HepG2 (cell line): ENCODE data around the gene LRRC17. TPM values are rescaled to one million over a fixed set of nuclear protein-coding genes. Genes with fewer than 3 reads are reported as not detected.

Experiments
- ATAC-seq: fragments of 200-7000 bp; cut with Tn5 transposase; 3 replicates; pipeline ENCODE4 v1.9.1; 2020; ENCODE audit warnings: mild to moderate bottlenecking, moderate library complexity
- BruUV-seq: library from RNA; stranded (reverse); fragments of 400-500 nt; replicated peaks from 2 replicates; lab custom pipeline; 2021; lab: Mats Ljungman, UMichigan
- CTCF ChIA-PET: fragments of 300-600 bp; formaldehyde crosslinking; extraction: SDS; loops from one replicate; lab custom pipeline; 2021; ENCODE audit warnings: low total read pairs, inconsistent platforms, low intra/inter-chr PET ratio; lab: Yijun Ruan, JAX
- POLR2A ChIA-PET: fragments of 350-600 bp; sonication (Branson Sonifier 250); formaldehyde crosslinking; loops from one replicate; lab custom pipeline; 2020; ENCODE audit warnings: antibody characterized with exemption, inconsistent platforms; lab: Yijun Ruan, JAX
- DNase-seq: peaks from one replicate; pipeline ENCODE4 v3.0.0-alpha.2; 2015; ENCODE audit warnings: low spot score
- FAIRE-seq: peaks from 3 replicates; lab custom pipeline; 2011; peaks lifted over from hg19 to GRCh38; lab: Jason Lieb, UNC
- H2AFZ ChIP-seq: one replicate; pipeline ENCODE4 v1.6.1; 2011; ENCODE audit warnings: low read length, inconsistent platforms
- H3K27ac ChIP-seq: fragments of 300-600 bp; 3 replicates; pipeline ENCODE4 v1.8.0; 2011; ENCODE audit warnings: mixed run types, mild to moderate bottlenecking, mixed read lengths, low read length, inconsistent platforms; ENCODE audit not compliant: insufficient read depth; ENCODE audit errors: extremely low read length
- H3K27me3 ChIP-seq, 2 experiments: fragments of 200-600 bp in 1 of 2; 2 replicates in 1 of 2; 3 replicates in 1 of 2; pipeline versions ENCODE4 v1.6.0 to v1.8.0; 2011; ENCODE audit warnings: low read length in 2 of 2, mild to moderate bottlenecking in 2 of 2, moderate library complexity in 2 of 2, inconsistent platforms in 1 of 2; ENCODE audit not compliant: insufficient read depth in 2 of 2, control insufficient read depth in 1 of 2
- H3K36me3 ChIP-seq, 2 experiments: fragments of 200-600 bp in 1 of 2; replicated peaks in 1 of 2; 2 replicates in 1 of 2; 3 replicates in 1 of 2; pipeline versions ENCODE4 v1.5.1 to v1.8.0; 2011; ENCODE audit warnings: low read length in 2 of 2, inconsistent platforms in 1 of 2; ENCODE audit not compliant: insufficient read depth in 2 of 2, control insufficient read depth in 1 of 2
- H3K4me1 ChIP-seq: 2 replicates; pipeline ENCODE4 v1.5.1; 2012; ENCODE audit warnings: low read length, inconsistent platforms; ENCODE audit not compliant: insufficient read depth
- H3K4me2 ChIP-seq: 2 replicates; pipeline ENCODE4 v1.6.0; 2011; ENCODE audit warnings: low read depth, low read length, inconsistent platforms
- H3K4me3 ChIP-seq, 3 experiments: fragments of 200-600 bp in 1 of 3; sonication (generic), shearing (Covaris generic) in 1 of 3; replicated peaks in 1 of 3; 2 replicates each; pipeline ENCODE4 v1.5.1; 2011 to 2016; ENCODE audit warnings: low read length in 3 of 3, inconsistent platforms in 2 of 3, low read depth in 2 of 3, mild to moderate bottlenecking in 2 of 3, control low read depth in 1 of 3, mixed read lengths in 1 of 3; ENCODE audit not compliant: insufficient read depth in 1 of 3
- H3K79me2 ChIP-seq: one replicate; pipeline ENCODE4 v1.6.1; 2011; ENCODE audit warnings: low read length, inconsistent platforms; ENCODE audit not compliant: insufficient read depth
- H3K9ac ChIP-seq: 2 replicates; pipeline ENCODE4 v1.6.0; 2011; ENCODE audit warnings: mild to moderate bottlenecking, low read depth, low read length, inconsistent platforms; ENCODE audit not compliant: insufficient read depth
- H3K9me3 ChIP-seq: 2 replicates; pipeline ENCODE4 v1.5.1; 2012; ENCODE audit warnings: mild to moderate bottlenecking, low read length
- H4K20me1 ChIP-seq: 2 replicates; pipeline ENCODE4 v1.6.0; 2011; ENCODE audit warnings: inconsistent platforms, mild to moderate bottlenecking, low read length, moderate library complexity; ENCODE audit not compliant: insufficient read depth
- ARID5B ChIP-seq: IDR thresholded peaks from 2 replicates; pipeline ENCODE4 v1.4.0; 2020; ENCODE audit warnings: mild to moderate bottlenecking, missing genetic modification reagents
- DNMT3B ChIP-seq: conservative IDR thresholded peaks from 2 replicates; pipeline ENCODE4 v1.6.1; 2016; ENCODE audit warnings: missing biosample characterization, control low read depth
- EP300 ChIP-seq, 3 experiments: sonication (generic) in 1 of 3; formaldehyde crosslinking in 1 of 3; IDR thresholded peaks; 2 replicates each; pipeline versions ENCODE4 v1.5.1 to v1.6.1; 2011 to 2020; ENCODE audit warnings: low read depth in 2 of 3, low read length in 2 of 3, borderline replicate concordance in 1 of 3, improper control_type of control experiment in 1 of 3, mild to moderate bottlenecking in 1 of 3, missing genetic modification reagents in 1 of 3, moderate library complexity in 1 of 3
- ETV5 ChIP-seq: IDR thresholded peaks from 2 replicates; pipeline ENCODE4 v1.6.1; 2018; ENCODE audit warnings: missing biosample characterization, missing genetic modification reagents, inconsistent platforms, borderline replicate concordance
- FOXA1 ChIP-seq, 2 experiments: fragments of 450-650 bp in 1 of 2; sonication (generic) in 1 of 2; formaldehyde crosslinking in 1 of 2; IDR thresholded peaks; 2 replicates each; pipeline versions ENCODE4 v1.4.0 to v1.6.1; 2016 to 2020; ENCODE audit warnings: missing genetic modification reagents in 1 of 2
- FOXA3 ChIP-seq: IDR thresholded peaks from 2 replicates; pipeline ENCODE4 v1.6.1; 2016; ENCODE audit warnings: missing genetic modification reagents, missing compliant biosample characterization
- KLF6 ChIP-seq: IDR thresholded peaks from 2 replicates; pipeline ENCODE4 v1.8.0; 2016; ENCODE audit warnings: missing biosample characterization, missing genetic modification reagents
- MAFK ChIP-seq, 2 experiments: IDR thresholded peaks in 1 of 2; conservative IDR thresholded peaks in 1 of 2; 2 replicates each; pipeline ENCODE4 v1.6.1; 2011; ENCODE audit warnings: improper control_type of control experiment in 2 of 2, low read length in 2 of 2
- MED1 ChIP-seq: sonication (generic); formaldehyde crosslinking; IDR thresholded peaks from 2 replicates; pipeline ENCODE4 v1.4.0; 2020; ENCODE audit warnings: missing genetic modification reagents
- NFE2L2 ChIP-seq: fragments of 150-350 bp; IDR thresholded peaks from 2 replicates; pipeline ENCODE4 v1.6.1; 2014; ENCODE audit warnings: low read length
- SMARCE1 ChIP-seq: fragments of 450-650 bp; IDR thresholded peaks from 2 replicates; pipeline ENCODE4 v1.6.1; 2017; ENCODE audit warnings: borderline replicate concordance
- ZNF24 ChIP-seq: fragments of 450-650 bp; IDR thresholded peaks from 2 replicates; pipeline ENCODE4 v1.6.1; 2017; ENCODE audit warnings: antibody characterized with exemption, mild to moderate bottlenecking
- WGBS: methylation state at CpG from one replicate; pipeline ENCODE4 v1.1.6; 2017; ENCODE audit warnings: low lambda C conversion rate; 5-methylcytosine and 5-hydroxymethylcytosine counted together
- in situ Hi-C: cut with HindIII; loops from 2 replicates; pipeline ENCODE4 v1.10.0; 2017; ENCODE audit warnings: low pct_unique_long_range_greater_than_20kb; ENCODE audit not compliant: extremely low pct_ligation_motif_present
- intact Hi-C: fragments of 100-400 bp; cut with micrococcal nuclease; formaldehyde crosslinking; loops from one replicate; pipeline ENCODE4 v1.10.0; 2022; ENCODE audit not compliant: unreplicated experiment
- polyA plus RNA-seq, 8 experiments: library from polyadenylated mRNA; depleted of rRNA in 3 of 8; stranded (reverse) in 7 of 8; unstranded in 1 of 8; fragments of >200 nt; fragmentation: Illumina TruSeq in 4 of 8; extraction: Trizol in 4 of 8; gene quantifications; 2 replicates each; pipeline versions ENCODE4 v1.2.1 to v1.2.3, GENCODE V29; 2011 to 2016; ENCODE audit warnings: low read depth in 4 of 8, missing spikeins in 1 of 8, mixed read lengths in 1 of 8; ENCODE audit not compliant: insufficient read depth in 1 of 8
- total RNA-seq, 5 experiments: library from RNA; depleted of rRNA; stranded (reverse); fragments of >200 nt; fragmentation: Illumina TruSeq; extraction: Trizol; gene quantifications; 2 replicates each; pipeline ENCODE4 v1.2.3, GENCODE V29; 2016; ENCODE audit warnings: low read depth in 1 of 5
- TF ChIP-seq, protein P1 (sequence below): sonication (generic); formaldehyde crosslinking; IDR thresholded peaks from 2 replicates; pipeline ENCODE4 v1.4.0; 2020; ENCODE audit warnings: missing genetic modification reagents, borderline replicate concordance
- TF ChIP-seq, protein P2 (sequence below): IDR thresholded peaks from 2 replicates; pipeline ENCODE4 v1.6.1; 2018; ENCODE audit warnings: missing genetic modification reagents, mild to moderate bottlenecking, missing compliant biosample characterization

LRRC17 gene
- total and polyA plus RNA-seq, 2 of the 13 experiments (the other 11 are each of a cell fraction or from before 2014, with no cell fraction given) = 0.20 to 0.66 TPM

GRCh38 chr7:102991540-102992214 lies 78.9 kb downstream of the LRRC17 start:
- Histone ChIP-seq H3K27me3 (no peaks in the 10 kb centered on the region), H3K27ac (no peak overlapping the region), H3K9ac (no peak overlapping the region), H4K20me1 (no peaks in the 10 kb centered on the region), H3K4me2 (no peak overlapping the region), H2AFZ (no peak overlapping the region), H3K4me3 (no peak overlapping the region), H3K9me3 (no peaks in the 10 kb centered on the region), H3K36me3 (no peaks in the 10 kb centered on the region), H3K79me2 (no peaks in the 10 kb centered on the region), H3K4me1 (peaks cover 53% of the 10 kb centered on the region)
- DNase-seq = peak; percentile 71
- POLR2A ChIA-PET = no interaction called here
- BruUV-seq = no TSS peak
- WGBS = 29% methylated on average over 2 of the region's 2 CpGs
- peak; percentile 86 for ATAC-seq
- in situ Hi-C loops (no loop called here), intact Hi-C loops (no loop called here)
- CTCF ChIA-PET = no interaction called here
- FAIRE-seq = no peak
- TF ChIP-seq, protein P1, sequence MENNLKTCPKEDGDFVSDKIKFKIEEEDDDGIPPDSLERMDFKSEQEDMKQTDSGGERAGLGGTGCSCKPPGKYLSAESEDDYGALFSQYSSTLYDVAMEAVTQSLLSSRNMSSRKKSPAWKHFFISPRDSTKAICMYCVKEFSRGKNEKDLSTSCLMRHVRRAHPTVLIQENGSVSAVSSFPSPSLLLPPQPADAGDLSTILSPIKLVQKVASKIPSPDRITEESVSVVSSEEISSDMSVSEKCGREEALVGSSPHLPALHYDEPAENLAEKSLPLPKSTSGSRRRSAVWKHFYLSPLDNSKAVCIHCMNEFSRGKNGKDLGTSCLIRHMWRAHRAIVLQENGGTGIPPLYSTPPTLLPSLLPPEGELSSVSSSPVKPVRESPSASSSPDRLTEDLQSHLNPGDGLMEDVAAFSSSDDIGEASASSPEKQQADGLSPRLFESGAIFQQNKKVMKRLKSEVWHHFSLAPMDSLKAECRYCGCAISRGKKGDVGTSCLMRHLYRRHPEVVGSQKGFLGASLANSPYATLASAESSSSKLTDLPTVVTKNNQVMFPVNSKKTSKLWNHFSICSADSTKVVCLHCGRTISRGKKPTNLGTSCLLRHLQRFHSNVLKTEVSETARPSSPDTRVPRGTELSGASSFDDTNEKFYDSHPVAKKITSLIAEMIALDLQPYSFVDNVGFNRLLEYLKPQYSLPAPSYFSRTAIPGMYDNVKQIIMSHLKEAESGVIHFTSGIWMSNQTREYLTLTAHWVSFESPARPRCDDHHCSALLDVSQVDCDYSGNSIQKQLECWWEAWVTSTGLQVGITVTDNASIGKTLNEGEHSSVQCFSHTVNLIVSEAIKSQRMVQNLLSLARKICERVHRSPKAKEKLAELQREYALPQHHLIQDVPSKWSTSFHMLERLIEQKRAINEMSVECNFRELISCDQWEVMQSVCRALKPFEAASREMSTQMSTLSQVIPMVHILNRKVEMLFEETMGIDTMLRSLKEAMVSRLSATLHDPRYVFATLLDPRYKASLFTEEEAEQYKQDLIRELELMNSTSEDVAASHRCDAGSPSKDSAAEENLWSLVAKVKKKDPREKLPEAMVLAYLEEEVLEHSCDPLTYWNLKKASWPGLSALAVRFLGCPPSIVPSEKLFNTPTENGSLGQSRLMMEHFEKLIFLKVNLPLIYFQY (CRISPR knock-in tag) = no peak
- TF ChIP-seq ARID5B (CRISPR knock-in tag) (peak; percentile 68), ZNF24 (peak; percentile 73), NFE2L2 (peak; percentile 29; the same call in 1 of the 2 replicates), SMARCE1 (0 out of 2 replicates have a peak, but pooled peaks have one; percentile 30), MAFK (conservative IDR thresholded peaks at IDR 0.05 in 1 of 2, IDR thresholded peaks at IDR 0.05 in 1 of 2; ENCODE audit: low read length in 2 of 2) (peak; percentile 11 to 36; a peak in 1 of 4 replicates), DNMT3B (CRISPR knock-in tag) (0 out of 2 replicates have a peak, but pooled peaks have one; percentile 48), KLF6 (peak; percentile 20; the same call in 1 of the 2 replicates), EP300 (IDR thresholded peaks at IDR 0.05; ENCODE audit: low read depth in 2 of 2, low read length in 2 of 2) (peak in 1 of 2 experiments; percentile 52; a peak in 1 of 4 replicates), EP300 (CRISPR knock-in tag; IDR thresholded peaks at IDR 0.05; ENCODE audit: borderline replicate concordance) (no peak), MED1 (CRISPR knock-in tag) (0 out of 2 replicates have a peak, but pooled peaks have one; percentile 25), FOXA3 (CRISPR knock-in tag) (peak; percentile 52; the same call in 1 of the 2 replicates), ETV5 (CRISPR knock-in tag) (peak; percentile 78; the same call in 1 of the 2 replicates), FOXA1 (IDR thresholded peaks at IDR 0.05) (no peak), FOXA1 (CRISPR knock-in tag; IDR thresholded peaks at IDR 0.05) (peak; percentile 53)
- TF ChIP-seq, protein P2, sequence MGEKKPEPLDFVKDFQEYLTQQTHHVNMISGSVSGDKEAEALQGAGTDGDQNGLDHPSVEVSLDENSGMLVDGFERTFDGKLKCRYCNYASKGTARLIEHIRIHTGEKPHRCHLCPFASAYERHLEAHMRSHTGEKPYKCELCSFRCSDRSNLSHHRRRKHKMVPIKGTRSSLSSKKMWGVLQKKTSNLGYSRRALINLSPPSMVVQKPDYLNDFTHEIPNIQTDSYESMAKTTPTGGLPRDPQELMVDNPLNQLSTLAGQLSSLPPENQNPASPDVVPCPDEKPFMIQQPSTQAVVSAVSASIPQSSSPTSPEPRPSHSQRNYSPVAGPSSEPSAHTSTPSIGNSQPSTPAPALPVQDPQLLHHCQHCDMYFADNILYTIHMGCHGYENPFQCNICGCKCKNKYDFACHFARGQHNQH (CRISPR knock-in tag) = 0 out of 2 replicates have a peak, but pooled peaks have one; percentile 39
